Measurements from ENCODE around the gene USP6. TPM values are rescaled to one million over a fixed set of nuclear protein-coding genes. Genes with fewer than 3 reads are reported as not detected.

The USP6 gene
- total RNA-seq, 1 experiment from 2014 or later = 0.20 TPM

Other genes with a start within 250 kb of the USP6 start
- gene C17orf107, start 216.5 kb upstream of the USP6 start, total RNA-seq (2021) = 8.2 to 8.7 TPM (median 8.7 TPM) in 3 replicates
- gene CHRNE, start 212.9 kb upstream of the USP6 start, total RNA-seq (2021) = 0.64 to 0.78 TPM (median 0.70 TPM) in 3 replicates
- not detected in 3 replicates for gene GP1BA, start 183.8 kb upstream of the USP6 start, total RNA-seq (2021)
- gene SLC25A11, start 176.0 kb upstream of the USP6 start, total RNA-seq (2021) = 73.7 to 83.3 TPM (median 76.8 TPM) in 3 replicates
- 121 to 143 TPM (median 122 TPM) in 3 replicates for gene RNF167, start 175.8 kb upstream of the USP6 start, total RNA-seq (2021)
- 1,289 to 1,315 TPM (median 1,307 TPM) in 3 replicates for gene PFN1, start 167.5 kb upstream of the USP6 start, total RNA-seq (2021)
- gene ENO3, start 164.9 kb upstream of the USP6 start, total RNA-seq (2021) = 30.9 to 40.3 TPM (median 37.7 TPM) in 3 replicates
- gene SPAG7, start 148.2 kb upstream of the USP6 start, total RNA-seq (2021) = 97.3 to 103 TPM (median 101 TPM) in 3 replicates
- 9.2 to 14.2 TPM (median 12.3 TPM) in 3 replicates for gene CAMTA2, start 128.4 kb upstream of the USP6 start, total RNA-seq (2021)
- gene INCA1, start 118.5 kb upstream of the USP6 start, total RNA-seq (2021) = 0.61 to 1.1 TPM (median 1.1 TPM) in 3 replicates
- gene KIF1C, start 118.1 kb upstream of the USP6 start, total RNA-seq (2021) = 112 to 130 TPM (median 115 TPM) in 3 replicates
- 0.78 to 1.1 TPM (median 0.99 TPM) in 3 replicates for gene SLC52A1, start 80.6 kb upstream of the USP6 start, total RNA-seq (2021)
- 0.39 to 0.71 TPM (median 0.66 TPM) in 3 replicates for gene ZFP3, start 37.6 kb upstream of the USP6 start, total RNA-seq (2021)
- gene ZNF232, start 4.2 kb upstream of the USP6 start, total RNA-seq (2021) = 19.2 to 23.1 TPM (median 21.7 TPM) in 3 replicates
- 9.5 to 11.6 TPM (median 10.1 TPM) in 3 replicates for gene ZNF594, start 75.8 kb downstream of the USP6 start, total RNA-seq (2021)
- not detected in 3 replicates for gene SCIMP, start 118.8 kb downstream of the USP6 start, total RNA-seq (2021)
- gene RABEP1, start 166.3 kb downstream of the USP6 start, total RNA-seq (2021) = 37.7 to 42.0 TPM (median 40.9 TPM) in 3 replicates

Data from WTC11 (cell line).